Fibroblast of the aortic adventitia (primary cell): ENCODE results near the gene PTBP3. TPM values are rescaled to one million over a fixed set of nuclear protein-coding genes. Genes with fewer than 3 reads are reported as not detected.

Experiments
- DNase-seq: peaks from one replicate; pipeline ENCODE4 v3.0.0-alpha.2; 2010; ENCODE audit warnings: low read depth
- H3K4me3 ChIP-seq: 2 replicates; pipeline ENCODE4 v1.5.1; 2011; ENCODE audit warnings: low read depth, mild to moderate bottlenecking, control low read depth, low read length, moderate library complexity
- total RNA-seq: library from RNA; depleted of rRNA; stranded (reverse); fragments of >200 nt; gene quantifications from 2 replicates; pipeline ENCODE4 v1.2.3, GENCODE V29; 2012; ENCODE audit warnings: low replicate concordance
- TF ChIP-seq, protein P1 (sequence below): IDR thresholded peaks from 2 replicates; pipeline ENCODE4 v1.5.1; 2011; ENCODE audit warnings: mild to moderate bottlenecking, low read length, control low read depth, inconsistent platforms; ENCODE audit not compliant: insufficient read depth

The PTBP3 gene
- total RNA-seq, 1 donor = 32.4 TPM

DNA sequence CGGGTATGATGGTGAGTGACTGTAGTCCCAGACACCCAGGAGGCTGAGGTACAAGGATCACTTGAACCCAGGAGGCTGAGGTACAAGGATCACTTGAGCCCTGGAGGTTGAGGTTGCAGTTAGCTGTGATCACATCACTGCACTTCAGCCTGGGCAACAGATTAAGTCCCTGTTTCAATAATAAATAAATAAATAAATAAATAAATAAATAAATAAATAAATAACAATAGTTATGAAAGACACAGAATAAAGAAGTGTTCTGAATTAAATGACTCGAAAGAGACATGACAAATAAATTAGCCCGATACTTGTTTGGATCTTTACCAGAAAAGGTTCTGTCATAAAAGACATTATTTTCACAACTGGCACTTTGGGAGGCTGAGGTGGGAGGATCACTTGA is 86.3 kb downstream of the PTBP3 start:
- no peak overlapping the region for H3K4me3 ChIP-seq
- no peak for DNase-seq
- TF ChIP-seq, protein P1, sequence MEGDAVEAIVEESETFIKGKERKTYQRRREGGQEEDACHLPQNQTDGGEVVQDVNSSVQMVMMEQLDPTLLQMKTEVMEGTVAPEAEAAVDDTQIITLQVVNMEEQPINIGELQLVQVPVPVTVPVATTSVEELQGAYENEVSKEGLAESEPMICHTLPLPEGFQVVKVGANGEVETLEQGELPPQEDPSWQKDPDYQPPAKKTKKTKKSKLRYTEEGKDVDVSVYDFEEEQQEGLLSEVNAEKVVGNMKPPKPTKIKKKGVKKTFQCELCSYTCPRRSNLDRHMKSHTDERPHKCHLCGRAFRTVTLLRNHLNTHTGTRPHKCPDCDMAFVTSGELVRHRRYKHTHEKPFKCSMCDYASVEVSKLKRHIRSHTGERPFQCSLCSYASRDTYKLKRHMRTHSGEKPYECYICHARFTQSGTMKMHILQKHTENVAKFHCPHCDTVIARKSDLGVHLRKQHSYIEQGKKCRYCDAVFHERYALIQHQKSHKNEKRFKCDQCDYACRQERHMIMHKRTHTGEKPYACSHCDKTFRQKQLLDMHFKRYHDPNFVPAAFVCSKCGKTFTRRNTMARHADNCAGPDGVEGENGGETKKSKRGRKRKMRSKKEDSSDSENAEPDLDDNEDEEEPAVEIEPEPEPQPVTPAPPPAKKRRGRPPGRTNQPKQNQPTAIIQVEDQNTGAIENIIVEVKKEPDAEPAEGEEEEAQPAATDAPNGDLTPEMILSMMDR = no peak

DNA sequence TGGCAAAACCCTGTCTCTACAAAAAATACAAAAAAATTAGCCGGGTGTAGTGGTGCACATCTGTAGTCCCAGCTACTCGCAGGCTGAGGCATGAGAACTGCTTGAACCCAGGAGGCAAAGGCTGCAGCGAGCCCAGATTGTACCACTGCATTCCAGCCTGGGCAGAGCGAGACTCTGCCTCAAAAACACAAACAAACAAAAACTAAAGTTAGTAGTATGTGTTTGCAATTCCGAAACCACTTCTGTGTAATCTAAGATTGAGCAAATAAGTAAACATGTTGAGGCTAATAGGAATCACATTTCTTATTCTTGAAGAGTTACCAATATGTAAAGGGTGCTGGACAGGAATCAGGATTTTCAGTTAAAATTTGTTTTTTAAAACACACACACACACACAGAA is 88.3 kb downstream of the PTBP3 start:
- no peak overlapping the region for H3K4me3 ChIP-seq
- no peak for DNase-seq
- TF ChIP-seq, protein P1 = no peak

DNA sequence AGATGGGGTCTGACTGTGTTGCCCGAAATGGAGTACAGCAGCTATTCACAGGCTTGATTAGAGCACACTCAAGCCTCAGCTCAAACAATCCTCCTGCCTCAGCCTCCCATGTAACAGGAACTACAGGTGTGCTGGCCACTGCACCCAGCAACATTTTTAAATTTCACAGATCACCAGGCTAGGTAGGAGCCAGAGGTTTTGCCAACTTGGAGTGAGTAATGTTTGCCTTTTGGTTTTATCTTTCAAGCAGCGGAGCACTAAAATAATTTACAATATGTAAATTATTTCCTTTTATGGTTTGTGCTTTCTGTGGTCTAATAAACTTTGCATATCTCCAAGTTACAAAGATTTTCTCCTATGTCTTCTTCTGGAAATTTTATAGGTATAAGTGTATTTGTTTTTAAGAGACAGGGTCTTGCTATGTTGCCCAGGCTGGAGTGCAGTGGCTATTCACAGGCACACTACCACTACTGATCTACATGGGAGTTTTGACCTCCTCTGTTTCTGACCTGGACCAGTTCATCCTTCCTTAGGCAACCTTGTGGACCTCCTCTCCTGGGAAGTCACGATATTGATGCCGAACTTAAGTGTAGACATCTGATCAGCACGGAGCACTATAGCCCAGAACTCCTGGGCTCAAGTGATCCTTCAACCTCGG is 91.1 kb downstream of the PTBP3 start:
- TF ChIP-seq, protein P1 = no peak
- DNase-seq = no peak
- no peak overlapping the region for H3K4me3 ChIP-seq

DNA sequence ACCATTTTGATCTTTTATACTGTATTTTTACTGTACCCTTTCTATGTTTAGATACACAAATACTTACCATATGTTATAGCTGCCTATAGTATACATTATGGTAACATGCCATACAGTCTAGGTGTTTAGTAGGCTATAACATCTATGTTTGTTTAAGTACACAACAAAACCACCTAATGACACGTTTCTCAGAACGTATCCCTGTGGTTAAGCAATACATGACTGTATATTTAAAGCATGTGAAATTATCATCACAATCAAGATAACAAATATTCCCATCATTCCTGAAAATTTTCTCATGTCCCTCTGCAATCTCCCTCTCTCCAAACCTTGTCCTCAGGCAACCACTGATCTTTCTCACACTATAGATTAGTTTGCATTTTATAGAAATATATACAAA is 91.9 kb downstream of the PTBP3 start:
- no peak overlapping the region for H3K4me3 ChIP-seq
- DNase-seq = peak; percentile 22
- TF ChIP-seq, protein P1 = no peak

DNA sequence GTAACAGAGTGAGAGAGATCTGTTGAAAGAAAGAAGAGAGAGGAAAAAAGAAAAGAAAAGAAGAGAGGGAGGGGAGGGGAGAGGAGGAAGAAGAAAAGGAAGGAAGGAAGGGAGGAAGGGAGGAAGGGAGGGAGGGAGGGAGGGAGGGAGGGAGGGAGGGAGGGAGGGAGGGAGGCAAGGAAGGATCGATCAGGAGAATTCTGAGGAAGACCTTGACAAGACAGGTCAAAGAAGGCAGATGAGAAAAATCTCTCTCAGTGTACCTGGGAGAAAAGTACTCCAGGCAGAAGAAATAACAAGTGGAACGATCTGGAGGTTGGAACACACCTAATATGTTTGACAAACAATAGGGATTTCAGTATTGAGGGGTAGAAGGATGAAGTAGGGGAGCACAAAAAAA is 93.7 kb downstream of the PTBP3 start:
- no peak for DNase-seq
- TF ChIP-seq, protein P1 = no peak
- H3K4me3 ChIP-seq = no peak overlapping the region

DNA sequence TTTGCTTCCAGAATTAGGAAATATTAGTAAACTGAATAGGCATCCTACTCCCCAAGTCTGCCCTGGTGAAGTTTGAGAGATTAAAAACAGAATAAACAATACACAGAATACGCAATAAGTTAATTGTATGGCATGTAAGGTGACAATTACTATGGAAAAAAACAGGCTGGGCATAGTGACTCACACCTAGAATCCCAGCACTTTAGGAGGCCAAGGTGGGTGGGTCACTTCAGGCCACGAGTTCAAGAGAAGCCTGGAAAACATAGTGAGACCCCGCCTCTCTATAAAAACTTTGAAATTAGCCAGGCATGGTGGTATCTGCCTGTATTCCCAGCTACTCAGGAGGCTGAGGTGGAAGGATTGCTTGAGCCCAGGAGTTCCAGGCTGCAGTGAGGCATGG is 94.1 kb downstream of the PTBP3 start:
- no peak for DNase-seq
- H3K4me3 ChIP-seq = no peak overlapping the region
- TF ChIP-seq, protein P1 = no peak

DNA sequence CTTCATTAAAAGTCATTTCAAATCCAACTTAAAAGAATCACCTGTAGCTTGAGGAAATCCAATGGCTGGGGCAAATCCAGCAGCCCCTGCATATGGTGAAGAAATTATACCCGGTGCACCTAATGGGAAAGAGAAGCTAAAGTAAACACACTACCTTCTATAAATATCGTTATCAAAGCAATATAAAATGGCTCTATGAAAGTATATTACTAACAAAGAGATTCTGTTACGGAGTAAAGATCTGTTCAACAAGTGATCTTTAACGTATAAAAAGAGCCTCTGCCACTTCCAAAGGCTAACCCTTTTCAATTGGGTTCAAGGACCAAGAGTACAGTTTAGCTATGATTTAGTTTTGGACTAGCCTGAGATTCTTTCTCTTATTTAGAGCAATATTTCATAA is 98.6 kb downstream of the PTBP3 start:
- TF ChIP-seq, protein P1 = no peak
- H3K4me3 ChIP-seq = no peak overlapping the region
- DNase-seq = no peak
